ENCODE results near the gene FBXL19. TPM values are rescaled to one million over a fixed set of nuclear protein-coding genes. Genes with fewer than 3 reads are reported as not detected.
"Not testable (repeated sequence)": the region's sequence is repeated elsewhere in the genome, so short reads cannot be mapped to it uniquely, and the experiment has no call there.

Gene FBXL19
- total RNA-seq, 1 donor from 2014 or later: 14.5 TPM

DNA sequence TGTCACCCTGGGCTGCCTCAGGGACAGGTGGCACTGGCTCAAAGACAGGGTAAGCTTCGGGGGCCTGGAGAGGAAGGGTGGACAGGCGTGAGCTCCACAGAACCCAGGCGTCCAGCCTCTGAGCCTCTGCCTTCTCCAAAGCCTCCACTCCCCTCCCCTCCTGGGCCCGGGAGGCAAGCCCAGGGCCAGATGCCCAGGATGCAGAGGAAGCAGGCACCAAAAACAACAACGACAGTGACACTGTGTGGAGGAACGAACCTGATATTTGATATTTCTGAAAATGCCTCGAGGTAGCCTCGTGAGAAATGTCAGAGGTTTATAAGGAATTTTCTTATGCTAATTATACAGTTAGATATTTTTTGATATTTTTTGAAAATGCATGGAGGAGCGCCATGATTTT is 35.4 kb upstream of the FBXL19 start:
- Histone ChIP-seq H3K36me3 (peaks cover 69% of the 10 kb centered on the region), H3K9me3 (no peaks in the 10 kb centered on the region), H3K4me1 (peaks cover 6% of the 10 kb centered on the region), H3K4me3 (no peak overlapping the region), H3K27ac (no peak overlapping the region), H3K27me3 (ENCODE audit: low read depth) (no peaks in the 10 kb centered on the region)
- intact Hi-C loops (cut with DNase I): no loop called here
- no peak for DNase-seq
- TF ChIP-seq, protein P1, sequence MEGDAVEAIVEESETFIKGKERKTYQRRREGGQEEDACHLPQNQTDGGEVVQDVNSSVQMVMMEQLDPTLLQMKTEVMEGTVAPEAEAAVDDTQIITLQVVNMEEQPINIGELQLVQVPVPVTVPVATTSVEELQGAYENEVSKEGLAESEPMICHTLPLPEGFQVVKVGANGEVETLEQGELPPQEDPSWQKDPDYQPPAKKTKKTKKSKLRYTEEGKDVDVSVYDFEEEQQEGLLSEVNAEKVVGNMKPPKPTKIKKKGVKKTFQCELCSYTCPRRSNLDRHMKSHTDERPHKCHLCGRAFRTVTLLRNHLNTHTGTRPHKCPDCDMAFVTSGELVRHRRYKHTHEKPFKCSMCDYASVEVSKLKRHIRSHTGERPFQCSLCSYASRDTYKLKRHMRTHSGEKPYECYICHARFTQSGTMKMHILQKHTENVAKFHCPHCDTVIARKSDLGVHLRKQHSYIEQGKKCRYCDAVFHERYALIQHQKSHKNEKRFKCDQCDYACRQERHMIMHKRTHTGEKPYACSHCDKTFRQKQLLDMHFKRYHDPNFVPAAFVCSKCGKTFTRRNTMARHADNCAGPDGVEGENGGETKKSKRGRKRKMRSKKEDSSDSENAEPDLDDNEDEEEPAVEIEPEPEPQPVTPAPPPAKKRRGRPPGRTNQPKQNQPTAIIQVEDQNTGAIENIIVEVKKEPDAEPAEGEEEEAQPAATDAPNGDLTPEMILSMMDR (IDR thresholded peaks at IDR 0.05): no peak
- no peak for ATAC-seq

- no peak for ATAC-seq
- H3K36me3 ChIP-seq: peaks cover 69% of the 10 kb centered on the region
- H3K9me3 ChIP-seq: no peaks in the 10 kb centered on the region
- no peaks in the 10 kb centered on the region for H3K27me3 ChIP-seq (ENCODE audit: low read depth)
- H3K4me3 ChIP-seq: no peak overlapping the region
- DNase-seq: no peak
- TF ChIP-seq, protein P1 (IDR thresholded peaks at IDR 0.05): no peak
- intact Hi-C loops (cut with DNase I): no loop called here
- H3K4me1 ChIP-seq: peaks cover 11% of the 10 kb centered on the region
- H3K27ac ChIP-seq: no peak overlapping the region
These were observed 34.4 kb upstream of the FBXL19 start for GRCh38 chr16:30888856-30889499.

DNA sequence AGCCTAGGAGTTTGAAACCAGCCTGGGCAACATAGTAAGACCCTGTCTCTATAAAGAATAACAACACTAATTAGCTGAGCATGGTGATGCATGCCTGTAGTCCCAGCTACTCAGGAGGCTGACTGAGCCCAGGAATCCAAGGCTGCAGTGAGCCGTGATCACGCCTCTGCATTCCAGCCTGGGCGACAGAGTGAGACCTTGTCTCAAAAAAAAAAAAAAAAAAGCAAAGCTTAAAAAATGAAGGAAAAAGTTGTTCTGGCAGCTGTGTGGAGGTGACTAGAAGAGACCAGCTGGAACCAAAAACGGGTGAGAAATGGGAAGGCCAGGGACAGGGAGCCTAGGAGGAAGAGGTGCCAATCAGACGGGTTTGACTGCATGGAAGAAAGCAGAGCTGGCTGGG is 33.7 kb upstream of the FBXL19 start:
- TF ChIP-seq, protein P1 (IDR thresholded peaks at IDR 0.05): no peak
- Histone ChIP-seq H3K4me3 (no peak overlapping the region), H3K27me3 (ENCODE audit: low read depth) (no peaks in the 10 kb centered on the region), H3K27ac (no peak overlapping the region), H3K36me3 (peaks cover 67% of the 10 kb centered on the region), H3K4me1 (peaks cover 16% of the 10 kb centered on the region), H3K9me3 (no peaks in the 10 kb centered on the region)
- intact Hi-C loops (cut with DNase I): no loop called here
- DNase-seq (no peak), ATAC-seq (no peak)

DNA sequence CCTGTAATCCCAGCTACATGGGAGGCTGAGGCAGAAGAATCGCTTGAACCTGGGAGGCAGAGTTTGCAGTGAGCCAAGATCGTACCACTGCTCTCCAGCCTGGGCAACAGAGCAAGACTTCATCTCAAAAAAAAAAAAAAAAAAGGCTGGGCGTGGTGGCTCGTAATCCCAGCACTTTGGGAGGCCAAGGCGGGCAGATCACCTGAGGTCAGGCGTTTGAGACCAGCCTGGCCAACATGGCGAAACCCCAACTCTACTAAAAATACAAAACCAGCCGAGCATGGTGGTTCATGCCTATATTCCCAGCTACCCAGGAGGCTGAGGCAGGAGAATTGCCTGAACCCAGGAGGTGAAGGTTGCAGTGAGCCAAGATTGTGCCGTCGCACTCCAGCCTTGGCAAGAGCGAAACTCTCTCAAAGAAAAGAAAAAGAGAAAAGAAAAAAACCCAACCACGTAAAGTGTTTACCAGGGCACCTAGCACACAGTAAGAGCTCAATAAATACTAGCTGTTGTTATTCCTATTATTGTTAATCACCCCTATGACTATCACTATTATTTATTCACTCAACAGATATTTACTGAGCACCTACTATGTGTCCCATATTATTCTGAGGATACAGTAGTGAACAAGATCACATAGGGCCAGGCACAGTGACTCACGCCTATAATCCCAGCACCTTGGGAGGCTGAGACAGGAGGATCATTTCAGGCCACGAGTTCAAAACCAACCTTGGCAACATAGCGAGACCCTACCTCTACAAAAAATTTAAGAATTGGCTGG is 32.1 kb upstream of the FBXL19 start:
- intact Hi-C loops (cut with DNase I); DNase-seq; ATAC-seq; H3K4me3 ChIP-seq; H3K27me3 ChIP-seq (ENCODE audit: low read depth); H3K27ac ChIP-seq; H3K9me3 ChIP-seq: not testable (repeated sequence)
- H3K4me1 ChIP-seq: peaks cover 30% of the 10 kb centered on the region
- H3K36me3 ChIP-seq: peaks cover 52% of the 10 kb centered on the region

DNA sequence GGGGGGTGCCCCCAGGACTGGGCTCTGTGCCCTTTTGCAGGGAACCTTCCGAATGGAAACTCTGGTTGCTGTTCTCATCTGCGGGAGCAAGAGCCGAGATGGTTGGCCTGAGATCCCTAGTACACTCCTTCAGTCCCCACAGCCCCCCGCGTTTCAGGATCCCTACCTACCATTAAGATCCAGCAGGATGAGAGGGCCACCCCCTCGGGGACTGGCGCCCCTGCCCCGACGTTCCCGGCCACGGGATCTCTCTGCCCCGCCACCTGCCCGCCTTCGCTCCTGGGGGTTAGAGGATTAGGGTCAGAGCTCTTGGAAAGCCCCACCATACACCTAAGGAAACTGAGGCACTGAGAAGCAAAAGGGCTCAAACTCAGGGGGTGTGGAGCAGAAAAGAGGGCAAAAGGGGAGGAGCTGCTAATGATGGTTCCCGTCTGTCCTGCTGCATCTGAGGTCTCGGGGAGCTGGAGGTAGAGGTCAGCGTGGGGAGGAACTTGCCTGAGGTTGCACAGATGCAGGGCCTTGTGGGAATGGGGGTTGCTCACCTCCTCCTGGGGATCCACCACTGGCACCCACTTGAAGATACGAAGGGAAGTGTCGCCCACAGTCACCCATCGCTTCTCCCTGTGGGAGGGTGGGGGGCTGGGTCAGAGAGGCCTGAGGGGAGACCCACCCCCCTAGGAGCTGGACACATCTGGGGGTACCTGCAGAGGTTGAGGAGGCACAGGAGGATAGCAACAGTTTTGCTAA is 30.5 kb upstream of the FBXL19 start:
- peaks cover 38% of the 10 kb centered on the region for H3K36me3 ChIP-seq
- H3K4me1 ChIP-seq: peaks cover 43% of the 10 kb centered on the region
- TF ChIP-seq, protein P1 (IDR thresholded peaks at IDR 0.05): no peak
- peak overlapping the region; percentile 88 for H3K4me3 ChIP-seq
- intact Hi-C loops (cut with DNase I): no loop called here
- H3K27me3 ChIP-seq (ENCODE audit: low read depth): no peaks in the 10 kb centered on the region
- peak overlapping the region; percentile 90 for H3K27ac ChIP-seq
- ATAC-seq (no peak), DNase-seq (no peak)
- H3K9me3 ChIP-seq: no peaks in the 10 kb centered on the region
